ENCODE data around the gene IRAK2.

IRAK2 gene

DNA sequence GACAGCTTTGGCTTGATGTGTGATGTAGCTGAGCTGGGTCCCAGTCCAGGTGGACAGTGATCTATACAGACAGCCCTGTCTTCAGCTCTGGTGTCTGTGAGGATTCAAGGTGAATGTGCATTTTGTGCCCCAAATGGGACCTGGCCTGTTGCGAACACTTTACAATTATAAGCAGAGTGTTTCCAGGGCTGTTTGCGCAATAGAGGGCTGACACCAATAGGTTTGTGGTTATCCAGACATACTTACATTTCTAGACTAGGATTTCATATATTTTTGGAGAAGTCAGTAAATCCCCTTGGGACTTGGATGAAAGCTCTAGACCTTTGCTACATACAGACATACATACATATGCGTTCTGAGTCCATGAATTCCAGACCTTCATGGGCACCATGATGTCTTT, 79.3 kb downstream of the IRAK2 start:
- H3K4me3 ChIP-seq (ENCODE audit: control insufficient read depth in 1 of 7, extremely low read depth in 1 of 7, insufficient read depth in 4 of 7, low read depth in 2 of 7, low read length in 6 of 7) = no peak overlapping the region
- ChIA-PET CTCF (interaction anchor here (1.5 kb wide), 1 partner anchor 14 kb away, joined by 6 read pairs; no protein-coding TSS in a partner anchor), POLR2A (no interaction called here)
- H3K36me3 ChIP-seq (ENCODE audit: control insufficient read depth in 4 of 4, insufficient read depth in 4 of 4, low read length in 3 of 4) = peaks cover 0 to 3% (median 1%) of the 10 kb centered on the region in 4 experiments
- peaks cover 0 to 19% (median 3%) of the 10 kb centered on the region in 5 experiments for H3K9me3 ChIP-seq (ENCODE audit: control extremely low read depth in 1 of 5, control insufficient read depth in 4 of 5, insufficient read depth in 2 of 5, low read depth in 1 of 5, low read length in 4 of 5)
- H3K27ac ChIP-seq (ENCODE audit: insufficient read depth in 1 of 2, low read depth in 1 of 2, low read length in 2 of 2, poor library complexity in 1 of 2, severe bottlenecking in 2 of 2) = no peak overlapping the region
- DNase-seq = peak in 1 of 3 donors; percentile 42
- no CpG with 5 or more reads among the region's 3 CpGs for WGBS (ENCODE audit: insufficient coverage)
- no peaks in the 10 kb centered on the region for H3K27me3 ChIP-seq (replicated peaks in 2 of 5; ENCODE audit: control insufficient read depth in 4 of 5, insufficient read depth in 5 of 5, low read length in 4 of 5)
- H3K4me1 ChIP-seq (ENCODE audit: control extremely low read depth in 1 of 4, control insufficient read depth in 4 of 4, insufficient read depth in 4 of 4, low read length in 3 of 4) = peaks cover 0 to 26% (median 12%) of the 10 kb centered on the region in 4 experiments

DNA sequence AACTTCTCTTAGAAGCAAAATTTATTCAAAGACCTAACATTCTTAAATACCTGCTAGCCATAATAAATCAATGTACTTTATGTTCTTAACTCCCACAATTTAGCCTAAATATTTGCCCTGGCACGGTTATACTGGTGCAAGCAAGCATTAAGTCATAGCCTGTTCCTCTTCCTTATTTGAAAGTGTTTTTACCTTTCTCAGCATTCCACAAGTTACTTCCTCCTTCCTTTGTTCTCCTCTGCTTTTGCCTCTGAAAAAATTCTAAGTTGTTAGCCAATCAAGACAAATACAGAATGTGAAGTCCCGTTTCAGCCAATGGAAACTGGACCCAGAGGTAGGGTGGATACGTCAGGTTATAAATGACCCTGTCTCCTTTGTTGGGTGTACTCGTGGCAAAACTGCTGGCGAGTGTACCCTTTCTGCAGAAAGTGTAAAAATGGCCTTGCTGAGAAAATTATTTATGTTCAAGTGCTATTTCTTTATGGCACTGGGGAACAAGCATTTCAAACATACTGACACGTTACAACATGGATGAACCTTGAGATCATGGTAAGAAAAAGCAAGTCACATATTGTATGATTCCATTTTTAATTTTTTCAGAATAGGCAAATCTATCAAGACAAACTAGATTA, 80.5 kb downstream of the IRAK2 start:
- peaks cover 4 to 36% (median 24%) of the 10 kb centered on the region in 4 experiments for H3K4me1 ChIP-seq (ENCODE audit: control extremely low read depth in 1 of 4, control insufficient read depth in 4 of 4, insufficient read depth in 4 of 4, low read length in 3 of 4)
- 99% methylated on average over 6 of the region's 6 CpGs for WGBS (ENCODE audit: insufficient coverage)
- no peak for DNase-seq
- H3K27me3 ChIP-seq (replicated peaks in 2 of 5; ENCODE audit: control insufficient read depth in 4 of 5, insufficient read depth in 5 of 5, low read length in 4 of 5) = no peaks in the 10 kb centered on the region
- H3K9me3 ChIP-seq (ENCODE audit: control extremely low read depth in 1 of 5, control insufficient read depth in 4 of 5, insufficient read depth in 2 of 5, low read depth in 1 of 5, low read length in 4 of 5) = peaks cover 0 to 19% (median 3%) of the 10 kb centered on the region in 5 experiments
- no peak overlapping the region for H3K27ac ChIP-seq (ENCODE audit: insufficient read depth in 1 of 2, low read depth in 1 of 2, low read length in 2 of 2, poor library complexity in 1 of 2, severe bottlenecking in 2 of 2)
- CTCF ChIA-PET = no interaction called here
- POLR2A ChIA-PET = no interaction called here
- H3K36me3 ChIP-seq (ENCODE audit: control insufficient read depth in 4 of 4, insufficient read depth in 4 of 4, low read length in 3 of 4) = peaks cover 0 to under 1% (median 0%) of the 10 kb centered on the region in 4 experiments
- H3K4me3 ChIP-seq (ENCODE audit: control insufficient read depth in 1 of 7, extremely low read depth in 1 of 7, insufficient read depth in 4 of 7, low read depth in 2 of 7, low read length in 6 of 7) = no peak overlapping the region

DNA sequence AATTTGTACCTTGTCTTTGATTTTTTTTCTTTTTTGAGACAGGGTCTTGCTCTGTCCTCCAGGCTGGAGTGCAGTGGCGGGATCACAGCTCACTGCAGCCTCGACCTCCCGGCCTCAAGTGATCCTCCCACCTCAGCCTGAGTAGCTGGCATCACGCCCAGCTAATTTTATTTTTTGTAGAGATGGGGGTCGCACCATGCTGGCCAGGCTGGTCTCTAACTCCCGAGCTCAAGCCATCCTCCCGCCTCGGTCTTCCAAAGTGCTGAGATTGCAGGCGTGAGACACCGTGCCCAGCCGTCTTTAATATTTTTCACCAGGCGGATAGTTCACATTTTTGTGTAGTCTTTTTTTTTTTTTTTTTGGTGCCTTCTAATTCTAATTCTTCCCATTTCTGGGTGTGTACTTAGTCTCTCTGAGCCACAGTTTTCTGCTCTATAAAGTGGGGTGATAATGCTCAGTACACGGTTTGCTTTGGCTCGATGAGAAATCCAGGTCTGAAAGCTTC, 83.0 kb downstream of the IRAK2 start:
- peaks cover 4 to 33% (median 30%) of the 10 kb centered on the region in 4 experiments for H3K4me1 ChIP-seq (ENCODE audit: control extremely low read depth in 1 of 4, control insufficient read depth in 4 of 4, insufficient read depth in 4 of 4, low read length in 3 of 4)
- DNase-seq = no peak
- ChIA-PET POLR2A (interaction anchor here (0.8 to 1.0 kb wide), 2 partner anchors 19 to 37 kb away, joined by 3 to 4 read pairs; no protein-coding TSS in a partner anchor), CTCF (interaction anchor here (0.6 to 1.3 kb wide), 6 partner anchors 10 to 315 kb away, joined by 3 read pairs; no protein-coding TSS in a partner anchor)
- H3K9me3 ChIP-seq (ENCODE audit: control extremely low read depth in 1 of 5, control insufficient read depth in 4 of 5, insufficient read depth in 2 of 5, low read depth in 1 of 5, low read length in 4 of 5) = peaks cover 0 to 19% (median 3%) of the 10 kb centered on the region in 5 experiments
- peak overlapping the region; percentile 53 to 97 (median 77) for H3K4me3 ChIP-seq (ENCODE audit: control insufficient read depth in 1 of 7, extremely low read depth in 1 of 7, insufficient read depth in 4 of 7, low read depth in 2 of 7, low read length in 6 of 7)
- WGBS (ENCODE audit: insufficient coverage) = 0% methylated on average over 2 of the region's 14 CpGs
- H3K27ac ChIP-seq (ENCODE audit: insufficient read depth in 1 of 2, low read depth in 1 of 2, low read length in 2 of 2, poor library complexity in 1 of 2, severe bottlenecking in 2 of 2) = peak overlapping the region in 1 of 2 experiments; percentile 82
- H3K36me3 ChIP-seq (ENCODE audit: control insufficient read depth in 4 of 4, insufficient read depth in 4 of 4, low read length in 3 of 4) = peaks cover 0 to 11% (median 7%) of the 10 kb centered on the region in 4 experiments
- no peaks in the 10 kb centered on the region for H3K27me3 ChIP-seq (replicated peaks in 2 of 5; ENCODE audit: control insufficient read depth in 4 of 5, insufficient read depth in 5 of 5, low read length in 4 of 5)

DNA sequence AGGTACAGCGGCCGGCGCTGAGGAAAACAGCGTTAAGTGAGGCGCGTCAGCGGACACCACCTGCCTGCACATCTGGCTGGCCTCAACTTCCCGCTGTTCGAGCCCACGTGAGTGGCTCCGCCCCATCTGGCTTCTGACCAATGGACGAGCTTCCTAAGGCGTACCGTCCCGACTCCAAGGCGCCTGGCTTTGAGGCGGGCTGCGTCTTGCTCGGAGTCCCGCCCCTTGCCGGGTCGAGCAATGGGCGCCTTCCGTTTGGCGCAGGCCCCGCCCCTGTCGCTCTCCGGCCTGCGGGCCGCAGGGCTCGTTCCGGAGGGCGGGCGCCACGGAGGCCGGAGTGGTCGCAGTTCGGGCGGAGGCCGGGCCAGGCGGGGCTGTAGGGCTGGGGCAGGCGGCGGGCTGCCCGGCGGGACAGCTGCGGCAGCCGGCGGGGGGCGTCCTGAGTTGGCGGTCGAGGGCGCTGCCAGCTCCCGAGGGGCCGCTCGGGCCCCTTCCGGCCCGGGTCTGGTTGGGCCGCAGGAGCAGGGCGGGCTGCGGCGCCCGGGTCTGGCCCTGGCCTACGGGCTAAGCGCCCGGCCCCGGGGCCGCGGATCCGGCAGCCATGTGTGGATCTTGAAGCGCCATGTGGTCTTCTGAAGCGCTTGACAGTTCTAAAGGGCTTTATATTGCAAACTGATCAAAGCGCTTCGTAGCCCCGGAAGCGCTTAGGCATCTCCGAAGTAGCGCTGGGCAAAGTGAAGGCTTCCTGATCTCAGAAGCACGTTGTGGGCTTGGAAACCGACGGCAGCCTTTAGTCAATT, 83.7 kb downstream of the IRAK2 start, which contains the start of gene TATDN2:
Gene TATDN2, plus strand, starts transcription at position 276 of the 800 bp plus-strand sequence. CDS start 742 bp downstream, outside the sequence.
- Histone ChIP-seq H3K27me3 (replicated peaks in 2 of 5; ENCODE audit: control insufficient read depth in 4 of 5, insufficient read depth in 5 of 5, low read length in 4 of 5) (no peaks in the 10 kb centered on the region), H3K4me3 (ENCODE audit: control insufficient read depth in 1 of 7, extremely low read depth in 1 of 7, insufficient read depth in 4 of 7, low read depth in 2 of 7, low read length in 6 of 7) (peak within 1 kb of the TSS; percentile 53 to 97 (median 77)), H3K36me3 (ENCODE audit: control insufficient read depth in 4 of 4, insufficient read depth in 4 of 4, low read length in 3 of 4) (peaks cover 0 to 16% (median 10%) of the 10 kb centered on the region in 4 experiments), H3K27ac (ENCODE audit: insufficient read depth in 1 of 2, low read depth in 1 of 2, low read length in 2 of 2, poor library complexity in 1 of 2, severe bottlenecking in 2 of 2) (peak within 1 kb of the TSS; percentile 50 to 82), H3K4me1 (ENCODE audit: control extremely low read depth in 1 of 4, control insufficient read depth in 4 of 4, insufficient read depth in 4 of 4, low read length in 3 of 4) (peaks cover 4 to 33% (median 28%) of the 10 kb centered on the region in 4 experiments), H3K9me3 (ENCODE audit: control extremely low read depth in 1 of 5, control insufficient read depth in 4 of 5, insufficient read depth in 2 of 5, low read depth in 1 of 5, low read length in 4 of 5) (peaks cover 0 to 19% (median 3%) of the 10 kb centered on the region in 5 experiments)
- WGBS (ENCODE audit: insufficient coverage) = under 1% methylated on average over 63 of the region's 80 CpGs
- POLR2A ChIA-PET = interaction anchor here (0.8 to 1.0 kb wide), 2 partner anchors 19 to 36 kb away, joined by 3 to 4 read pairs; no protein-coding TSS in a partner anchor
- CTCF ChIA-PET = interaction anchor here (0.8 to 1.4 kb wide), 6 partner anchors 10 to 316 kb away, joined by 3 to 4 read pairs (median 3); no protein-coding TSS in a partner anchor
- DNase-seq = peak; percentile 89 to 95 (median 93)

DNA sequence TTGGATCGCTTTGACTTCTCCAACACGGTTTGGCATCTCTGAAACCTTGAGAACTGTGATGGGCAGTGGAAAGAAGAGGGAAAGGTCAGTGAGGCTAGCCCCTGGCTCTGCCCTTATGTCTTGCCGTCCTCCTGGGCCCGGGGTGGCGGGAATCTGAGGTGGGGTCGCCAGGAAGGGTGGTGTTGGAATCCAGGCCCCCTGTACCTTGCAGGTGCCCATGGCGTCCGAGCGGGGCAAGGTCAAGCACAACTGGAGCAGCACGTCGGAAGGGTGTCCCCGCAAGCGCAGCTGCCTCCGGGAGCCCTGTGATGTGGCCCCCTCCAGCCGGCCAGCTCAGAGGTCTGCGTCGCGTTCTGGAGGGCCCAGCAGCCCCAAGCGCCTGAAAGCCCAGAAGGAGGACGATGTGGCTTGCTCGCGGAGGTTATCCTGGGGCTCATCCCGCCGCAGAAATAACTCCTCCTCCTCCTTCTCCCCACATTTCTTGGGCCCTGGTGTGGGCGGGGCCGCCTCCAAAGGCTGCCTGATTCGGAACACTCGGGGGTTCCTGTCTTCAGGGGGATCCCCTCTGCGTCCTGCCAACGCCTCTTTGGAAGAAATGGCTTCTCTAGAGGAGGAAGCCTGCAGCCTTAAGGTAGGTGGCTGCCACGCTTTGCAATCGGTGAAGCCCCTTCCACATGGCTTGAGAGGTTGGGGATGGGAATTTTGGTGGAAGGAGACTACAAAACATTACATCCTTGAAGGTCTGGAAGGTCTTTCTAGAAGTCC, 84.4 kb downstream of the IRAK2 start:
- Histone ChIP-seq H3K9me3 (ENCODE audit: control extremely low read depth in 1 of 5, control insufficient read depth in 4 of 5, insufficient read depth in 2 of 5, low read depth in 1 of 5, low read length in 4 of 5) (peaks cover 0 to 17% (median 3%) of the 10 kb centered on the region in 5 experiments), H3K36me3 (ENCODE audit: control insufficient read depth in 4 of 4, insufficient read depth in 4 of 4, low read length in 3 of 4) (peaks cover 0 to 24% (median 16%) of the 10 kb centered on the region in 4 experiments), H3K27me3 (replicated peaks in 2 of 5; ENCODE audit: control insufficient read depth in 4 of 5, insufficient read depth in 5 of 5, low read length in 4 of 5) (no peaks in the 10 kb centered on the region), H3K4me1 (ENCODE audit: control extremely low read depth in 1 of 4, control insufficient read depth in 4 of 4, insufficient read depth in 4 of 4, low read length in 3 of 4) (peaks cover 4 to 33% (median 28%) of the 10 kb centered on the region in 4 experiments), H3K4me3 (ENCODE audit: control insufficient read depth in 1 of 7, extremely low read depth in 1 of 7, insufficient read depth in 4 of 7, low read depth in 2 of 7, low read length in 6 of 7) (peak overlapping the region; percentile 53 to 97 (median 77)), H3K27ac (ENCODE audit: insufficient read depth in 1 of 2, low read depth in 1 of 2, low read length in 2 of 2, poor library complexity in 1 of 2, severe bottlenecking in 2 of 2) (peak overlapping the region; percentile 50 to 82)
- ChIA-PET POLR2A (no interaction called here), CTCF (interaction anchor here (1.2 to 1.4 kb wide), 3 partner anchors 11 to 316 kb away, joined by 3 to 4 read pairs (median 3); no protein-coding TSS in a partner anchor)
- under 1% methylated on average over 18 of the region's 32 CpGs for WGBS (ENCODE audit: insufficient coverage)
- peak; percentile 22 to 61 (median 55) for DNase-seq

DNA sequence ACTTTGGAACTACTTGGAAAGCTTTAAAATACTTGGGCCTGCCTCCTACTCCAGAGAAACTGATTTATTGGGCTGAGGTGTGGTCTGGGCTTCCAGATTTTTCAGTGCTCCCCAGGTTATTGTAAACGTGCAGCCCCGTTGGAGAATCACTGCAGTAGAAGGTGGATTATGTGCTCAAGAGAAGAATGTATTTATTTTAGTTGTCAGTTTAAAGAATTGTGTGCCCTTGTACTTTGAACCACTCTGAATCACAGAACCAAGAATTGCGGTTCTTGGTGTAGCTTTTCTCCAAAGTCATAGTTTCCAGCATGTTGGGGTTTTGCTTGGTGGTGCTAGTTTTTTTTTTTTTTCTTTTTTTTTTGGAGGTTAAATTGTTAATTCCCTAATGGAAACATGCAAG, 85.1 kb downstream of the IRAK2 start:
- 13% methylated on average over 2 of the region's 3 CpGs for WGBS (ENCODE audit: insufficient coverage)
- DNase-seq = no peak
- peaks cover 4 to 33% (median 28%) of the 10 kb centered on the region in 4 experiments for H3K4me1 ChIP-seq (ENCODE audit: control extremely low read depth in 1 of 4, control insufficient read depth in 4 of 4, insufficient read depth in 4 of 4, low read length in 3 of 4)

More for the DNA sequence above, 85.1 kb downstream of the IRAK2 start:
- no peaks in the 10 kb centered on the region for H3K27me3 ChIP-seq (replicated peaks in 2 of 5; ENCODE audit: control insufficient read depth in 4 of 5, insufficient read depth in 5 of 5, low read length in 4 of 5)
- peaks cover 0 to 28% (median 19%) of the 10 kb centered on the region in 4 experiments for H3K36me3 ChIP-seq (ENCODE audit: control insufficient read depth in 4 of 4, insufficient read depth in 4 of 4, low read length in 3 of 4)
- peak overlapping the region in 6 of 7 experiments; percentile 56 to 97 (median 78) for H3K4me3 ChIP-seq (ENCODE audit: control insufficient read depth in 1 of 7, extremely low read depth in 1 of 7, insufficient read depth in 4 of 7, low read depth in 2 of 7, low read length in 6 of 7)
- POLR2A ChIA-PET = no interaction called here
- CTCF ChIA-PET = interaction anchor here (1.4 kb wide), 1 partner anchor 14 kb away, joined by 4 read pairs; no protein-coding TSS in a partner anchor
- peak overlapping the region; percentile 50 to 82 for H3K27ac ChIP-seq (ENCODE audit: insufficient read depth in 1 of 2, low read depth in 1 of 2, low read length in 2 of 2, poor library complexity in 1 of 2, severe bottlenecking in 2 of 2)
- H3K9me3 ChIP-seq (ENCODE audit: control extremely low read depth in 1 of 5, control insufficient read depth in 4 of 5, insufficient read depth in 2 of 5, low read depth in 1 of 5, low read length in 4 of 5) = peaks cover 0 to 12% (median 3%) of the 10 kb centered on the region in 5 experiments

All from common myeloid progenitor, CD34-positive (primary cell).